ENCODE results near the gene CDC25A.
"Not testable (repeated sequence)": the region's sequence is repeated elsewhere in the genome, so short reads cannot be mapped to it uniquely, and the experiment has no call there.

Gene CDC25A

DNA sequence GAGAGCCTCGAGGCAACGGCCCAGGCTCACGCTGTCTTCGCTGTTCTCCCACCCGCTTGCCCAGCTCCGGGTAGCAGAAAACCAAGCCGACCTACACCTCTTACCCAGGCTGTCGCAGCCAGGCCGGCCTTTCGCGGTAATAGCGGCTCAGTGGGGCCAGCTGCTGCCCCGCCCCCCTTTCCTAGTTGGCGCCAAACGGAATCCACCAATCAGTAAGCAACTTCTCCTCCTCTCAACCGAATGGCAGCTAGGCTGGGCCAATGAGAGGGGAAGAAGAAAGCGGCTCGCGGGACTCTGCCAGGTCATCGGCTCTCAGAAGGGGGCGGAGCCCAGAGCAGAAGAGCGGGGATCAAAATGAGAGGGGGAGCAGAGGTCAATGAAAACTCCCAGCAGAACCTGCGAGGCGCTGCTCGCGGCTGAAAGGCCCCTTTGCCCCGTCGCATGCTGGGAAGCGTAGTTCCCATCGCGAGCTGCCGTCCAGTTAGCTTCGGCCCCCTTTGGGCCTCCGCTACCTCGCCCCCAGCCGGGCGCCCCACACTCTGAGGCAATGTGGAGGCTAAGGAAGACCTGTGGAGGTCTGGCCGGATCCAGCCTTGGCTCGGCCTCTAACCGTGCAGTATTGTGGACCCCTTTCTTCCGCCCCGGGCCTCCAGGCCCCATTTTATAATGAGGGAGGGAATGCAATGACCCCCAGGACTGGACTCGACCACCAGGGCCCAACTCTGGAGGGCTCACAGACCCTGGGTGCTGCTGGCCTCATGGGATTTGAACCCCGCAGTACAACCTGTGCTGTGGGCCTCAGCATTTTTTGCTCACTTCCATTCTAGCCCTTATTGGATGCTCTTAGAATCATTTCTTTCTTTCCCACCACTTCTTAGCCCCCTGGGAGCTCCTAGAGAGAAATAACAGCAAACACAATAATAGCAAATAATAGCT lies at the start of gene CDC25A:
Gene CDC25A (minus strand): TSS at position 152 of the 936 bp plus-strand sequence. CDS start 470 bp downstream, outside the sequence.
- DNase-seq (ENCODE audit: low spot score) = peak; percentile 97

DNA sequence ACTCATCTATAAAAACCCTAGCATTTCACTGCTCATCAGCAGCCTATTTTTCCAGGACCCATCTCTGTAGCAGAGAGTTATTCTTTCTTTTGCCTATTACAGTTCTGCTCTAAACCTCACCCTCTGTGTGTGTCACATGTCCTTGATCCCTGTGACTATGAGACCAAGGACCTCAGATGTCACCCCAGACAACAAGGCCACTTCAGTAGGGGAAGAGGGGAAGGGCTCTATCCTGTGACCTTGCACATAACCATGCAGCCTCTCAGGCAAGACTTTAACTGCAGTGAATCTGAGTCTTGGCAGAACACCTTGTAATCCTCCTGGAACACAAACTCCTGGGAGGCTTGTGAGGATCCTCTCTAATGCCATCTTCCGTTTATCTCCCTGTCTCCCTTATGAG lies 48.3 kb upstream of the CDC25A start:
- no peak for DNase-seq (ENCODE audit: low spot score)

DNA sequence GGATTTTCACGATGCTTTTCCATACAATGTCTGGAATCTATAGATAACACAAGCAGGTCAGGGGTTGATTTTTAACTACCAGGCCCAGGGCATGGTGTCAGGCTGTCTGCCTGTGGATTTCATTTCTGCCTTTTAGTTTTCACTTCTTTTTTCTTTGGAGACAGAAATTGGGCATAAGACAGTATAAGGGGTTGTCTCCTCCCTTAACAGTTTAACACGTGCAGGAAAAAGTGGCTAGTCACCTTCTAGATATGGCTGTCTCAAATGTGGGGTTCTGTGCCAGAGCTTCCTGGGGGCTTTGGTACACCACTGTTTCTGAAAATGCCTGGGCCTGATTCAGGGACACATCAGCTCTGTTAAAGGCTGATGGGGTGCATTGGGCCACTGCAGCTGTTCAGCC lies 45.3 kb upstream of the CDC25A start:
- DNase-seq (ENCODE audit: low spot score) = no peak

DNA sequence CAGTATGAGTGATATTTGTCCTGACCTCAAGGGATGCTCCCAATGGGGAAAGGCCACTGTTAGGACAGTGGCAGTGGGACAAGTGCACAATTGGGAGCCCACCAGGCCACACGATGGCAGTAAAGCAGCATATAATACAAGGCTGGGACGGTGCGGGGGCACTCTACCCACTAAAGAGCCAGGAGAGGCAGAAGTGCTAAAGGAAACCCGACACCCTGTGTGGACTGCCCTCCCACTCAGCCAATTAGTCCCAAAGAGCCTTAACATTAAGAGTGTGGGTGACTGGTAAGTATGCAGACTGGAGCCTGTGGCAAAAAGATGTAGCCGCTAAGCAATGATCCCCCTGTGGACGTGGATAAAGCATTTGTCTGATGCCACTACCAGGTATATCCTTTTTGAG lies 44.5 kb upstream of the CDC25A start:
- peak; percentile 80 for DNase-seq (ENCODE audit: low spot score)

DNA sequence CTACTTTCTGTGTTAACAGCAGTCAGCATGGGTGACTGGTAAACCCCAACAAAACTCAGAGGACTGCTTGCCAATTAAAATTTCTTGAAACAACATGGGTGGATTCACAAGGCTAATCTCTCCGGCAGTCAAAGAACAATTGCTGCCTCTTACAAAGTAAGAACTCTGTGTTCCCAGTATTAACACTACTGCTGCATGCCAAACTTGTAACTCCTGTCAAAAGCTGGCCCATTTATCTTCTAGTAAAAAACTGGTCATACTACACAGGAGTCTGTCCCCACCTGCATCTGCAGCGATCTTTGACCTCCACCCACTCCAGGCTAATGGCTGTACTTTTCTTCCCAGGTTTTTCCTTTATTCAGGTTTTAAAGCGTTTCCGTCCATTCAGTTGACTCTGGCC lies 44.0 kb upstream of the CDC25A start:
- DNase-seq (ENCODE audit: low spot score) = no peak

DNA sequence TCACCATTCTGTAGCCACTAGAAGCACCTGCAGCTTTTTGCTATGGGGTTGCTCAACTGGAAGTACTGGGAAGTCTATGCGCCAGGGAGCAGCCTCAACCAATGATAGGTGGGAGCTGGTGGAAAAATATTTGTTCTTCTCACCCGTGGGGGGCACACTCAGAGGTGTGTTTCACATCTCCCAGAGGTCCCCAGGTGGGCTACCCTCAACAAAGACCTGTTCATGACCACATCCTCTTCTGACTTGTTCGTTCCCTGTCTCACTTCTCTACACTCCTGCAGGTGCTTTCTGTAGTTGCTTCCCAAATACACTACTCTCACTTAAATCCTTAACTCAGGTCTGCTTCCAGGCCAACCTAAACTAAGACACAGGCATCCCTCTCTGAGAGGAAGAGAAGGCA lies 38.7 kb upstream of the CDC25A start:
- DNase-seq (ENCODE audit: low spot score) = no peak

DNA sequence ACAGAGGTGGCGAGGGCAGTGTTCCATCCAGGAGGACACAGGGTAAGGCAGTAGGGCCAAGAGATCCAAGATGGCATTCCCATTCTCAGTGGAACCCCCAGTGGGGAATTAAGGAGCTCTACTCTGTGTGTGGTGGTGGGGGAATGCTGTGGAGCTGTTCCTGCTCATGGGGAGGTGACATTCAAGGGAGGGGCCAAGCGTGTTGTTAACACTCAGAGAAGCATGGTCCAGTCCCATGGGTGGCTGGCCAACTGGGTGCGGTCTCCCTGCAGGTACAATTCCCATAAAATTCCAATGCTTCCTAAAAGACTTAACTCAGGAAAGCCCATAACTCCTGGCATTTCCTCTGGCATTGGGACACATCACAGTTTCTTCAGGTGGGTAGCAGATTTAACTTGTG lies 37.4 kb upstream of the CDC25A start:
- no peak for DNase-seq (ENCODE audit: low spot score)

DNA sequence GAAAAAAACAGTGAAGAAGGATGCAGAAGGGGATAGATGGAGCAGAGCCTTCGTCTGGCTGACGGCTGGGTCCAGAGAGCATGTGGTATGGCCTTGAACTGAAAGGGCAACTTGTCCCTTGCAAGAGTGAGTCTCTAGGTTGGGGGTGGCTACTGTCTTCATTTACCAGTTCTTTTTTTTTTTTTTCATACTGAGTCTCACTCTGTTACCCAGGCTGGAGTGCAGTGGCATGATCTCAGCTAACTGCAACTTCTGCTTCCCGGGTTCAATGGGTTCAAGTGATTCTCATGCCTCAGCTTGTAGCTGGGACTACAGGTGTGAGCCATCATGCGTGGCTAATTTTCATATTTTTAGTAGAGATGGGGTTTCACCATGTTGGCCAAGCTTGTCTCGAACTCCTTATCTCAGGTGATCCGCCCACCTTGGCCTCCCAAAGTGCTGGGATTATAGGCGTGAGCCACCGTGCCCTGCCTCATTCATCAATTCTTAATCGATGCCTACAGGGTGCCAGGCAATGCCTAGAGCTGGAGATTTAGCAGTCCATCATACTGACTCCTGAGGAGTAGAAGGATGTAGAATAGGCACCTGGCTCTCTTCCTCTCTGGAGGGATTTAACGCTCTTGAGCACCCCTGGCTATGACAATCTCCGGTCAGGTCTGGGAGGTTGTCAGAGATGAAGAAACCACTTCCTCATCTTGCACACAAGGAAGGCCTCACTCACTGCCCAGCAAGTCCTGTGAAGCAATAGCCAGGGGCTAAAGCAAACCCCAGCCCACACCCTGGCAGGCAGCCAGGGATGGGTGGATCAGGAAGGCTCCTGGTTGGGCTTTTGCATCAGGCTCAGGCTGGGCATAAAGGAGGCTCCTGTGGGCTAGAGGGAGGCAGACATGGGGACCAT lies 34.6 kb upstream of the CDC25A start, which contains the start of gene CAMP:
Gene CAMP (plus strand): TSS at position 880 of the 898 bp plus-strand sequence. CDS start 17 bp downstream, at position 897.
- peak; percentile 92 for DNase-seq (ENCODE audit: low spot score)

DNA sequence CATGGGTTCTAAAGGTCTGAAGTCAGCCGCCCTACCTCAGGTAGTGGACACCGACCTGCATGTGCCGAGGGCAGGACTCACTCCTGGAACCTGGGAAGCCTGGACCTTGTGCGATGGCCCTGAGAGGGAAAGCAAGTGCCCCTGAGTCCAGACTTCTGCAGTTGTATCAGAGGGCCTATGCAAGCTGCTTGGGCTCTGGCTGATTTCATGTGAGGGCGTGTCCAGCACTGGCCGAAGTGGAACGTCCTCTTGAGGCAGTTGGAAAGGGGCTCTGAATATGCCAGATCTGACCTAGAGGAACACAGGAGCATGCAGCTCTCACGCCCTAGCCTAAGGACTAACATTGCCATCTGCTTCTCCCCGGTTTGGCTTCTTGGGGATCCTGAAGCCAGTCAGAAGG lies 32.5 kb upstream of the CDC25A start:
- no peak for DNase-seq (ENCODE audit: low spot score)

DNA sequence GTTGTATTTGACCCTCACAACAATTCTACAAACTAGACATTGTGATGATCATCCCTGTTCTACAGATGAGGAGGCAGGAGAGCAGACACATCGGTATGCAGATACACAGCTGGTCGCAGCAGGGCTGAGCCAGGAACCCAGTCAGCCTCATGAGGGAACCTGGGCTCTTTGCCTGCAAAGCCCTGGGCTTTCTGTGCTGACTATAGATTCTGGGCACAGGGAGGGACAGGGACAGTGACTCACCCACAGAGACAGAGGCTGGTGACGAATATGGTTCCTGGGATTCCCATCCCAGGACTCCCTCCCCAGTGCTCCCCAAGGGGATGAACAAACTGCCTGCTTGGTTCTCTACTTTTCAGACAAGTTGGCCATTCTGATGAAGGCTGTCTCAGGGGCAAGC lies 31.3 kb upstream of the CDC25A start:
- no peak for DNase-seq (ENCODE audit: low spot score)

DNA sequence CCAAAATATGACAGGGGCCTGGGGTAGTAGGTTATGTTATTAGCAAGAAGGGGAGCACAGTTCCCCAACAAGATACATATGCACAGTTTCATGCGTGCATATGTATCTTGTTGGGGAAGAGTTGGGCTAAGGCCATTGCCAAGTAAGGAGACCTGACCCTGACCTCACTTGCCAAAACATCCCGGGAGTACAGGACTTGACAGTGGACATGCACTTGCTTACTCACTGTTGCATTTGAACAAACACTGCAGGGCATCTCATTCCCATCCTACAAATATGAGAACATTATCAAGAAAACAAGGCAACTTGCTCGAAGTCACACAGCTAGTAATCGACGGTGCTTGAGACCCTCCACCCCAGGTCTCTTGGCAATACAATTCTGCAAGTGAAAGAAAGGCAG lies 30.3 kb upstream of the CDC25A start:
- DNase-seq (ENCODE audit: low spot score) = no peak

DNA sequence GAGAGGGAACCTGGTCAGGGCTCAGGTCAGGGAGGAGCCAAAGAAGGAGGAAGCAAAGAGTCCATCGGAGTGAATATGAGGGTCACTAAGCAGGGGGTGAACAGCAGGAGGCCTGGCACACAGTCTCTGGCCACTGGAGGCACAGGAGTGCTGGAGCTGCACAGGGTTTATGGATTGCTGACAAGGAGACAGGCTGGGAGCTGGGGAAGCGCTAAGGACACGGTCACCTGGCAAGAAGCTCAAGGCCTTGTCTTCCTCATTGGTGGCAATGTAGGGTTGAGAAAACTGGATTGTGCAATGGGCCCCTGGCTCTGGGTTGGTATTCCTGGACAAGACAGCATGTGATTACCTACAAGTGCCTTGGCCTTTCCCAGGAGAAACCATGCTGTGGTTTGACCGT lies 29.2 kb upstream of the CDC25A start:
- no peak for DNase-seq (ENCODE audit: low spot score)

DNA sequence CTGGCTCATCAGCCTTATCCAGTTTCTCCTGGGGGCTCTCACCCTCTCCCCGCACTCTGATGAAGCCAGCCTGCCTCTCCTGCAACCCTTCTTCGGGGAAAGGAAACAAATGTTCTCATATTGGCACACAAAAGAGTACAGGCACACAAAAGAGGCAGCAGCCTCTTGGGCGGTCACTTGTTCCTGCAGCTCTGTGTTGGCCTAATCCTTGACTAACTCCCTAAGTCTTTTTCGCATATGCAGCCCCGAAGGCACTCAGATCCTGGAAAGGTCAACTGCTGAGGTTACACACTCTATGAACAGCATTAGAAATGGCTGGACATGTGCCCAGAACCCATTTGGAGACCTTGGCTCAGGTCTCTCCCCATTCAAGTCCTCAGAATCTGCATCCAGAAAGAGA lies 27.7 kb upstream of the CDC25A start:
- DNase-seq (ENCODE audit: low spot score) = no peak

DNA sequence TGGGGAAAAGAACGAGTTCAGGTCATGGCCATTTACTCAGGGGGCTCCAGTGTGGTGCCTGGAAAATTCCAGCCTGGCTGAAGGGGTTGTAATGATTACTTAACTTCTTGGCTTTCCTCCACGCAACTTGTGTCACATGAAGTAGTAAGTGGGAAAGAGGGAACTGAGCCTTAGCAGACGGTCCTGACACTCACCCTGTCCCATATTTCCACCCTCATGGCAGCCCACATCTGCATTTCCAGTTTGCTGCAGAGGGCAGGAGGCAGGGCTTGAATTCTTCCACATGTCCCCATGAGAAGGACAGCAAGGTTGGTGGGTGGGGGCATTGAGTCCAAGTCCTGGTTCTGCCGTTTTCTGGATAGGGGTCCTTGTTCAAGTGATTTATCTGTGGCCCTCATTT lies 27.2 kb upstream of the CDC25A start:
- DNase-seq (ENCODE audit: low spot score) = no peak

DNA sequence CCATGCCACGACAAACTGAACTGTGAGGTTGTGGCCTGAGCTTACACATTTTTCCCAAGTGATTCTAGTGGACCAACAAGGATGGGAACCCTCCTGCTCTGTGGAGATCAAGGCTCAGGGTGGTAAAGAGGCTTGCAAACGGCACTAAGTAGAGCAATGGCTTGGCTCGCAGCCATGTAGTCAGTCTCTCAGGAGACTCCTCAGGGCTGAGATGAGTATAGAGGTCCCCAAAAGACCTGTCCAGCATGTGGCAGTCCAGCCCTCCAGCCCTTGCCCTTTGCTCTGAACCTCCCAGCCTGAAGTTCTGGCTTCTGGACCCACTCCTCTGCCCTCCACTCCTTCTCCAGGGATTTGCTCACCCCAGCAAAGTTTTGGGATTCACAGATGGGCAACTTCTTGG lies 26.8 kb upstream of the CDC25A start:
- DNase-seq (ENCODE audit: low spot score) = no peak

DNA sequence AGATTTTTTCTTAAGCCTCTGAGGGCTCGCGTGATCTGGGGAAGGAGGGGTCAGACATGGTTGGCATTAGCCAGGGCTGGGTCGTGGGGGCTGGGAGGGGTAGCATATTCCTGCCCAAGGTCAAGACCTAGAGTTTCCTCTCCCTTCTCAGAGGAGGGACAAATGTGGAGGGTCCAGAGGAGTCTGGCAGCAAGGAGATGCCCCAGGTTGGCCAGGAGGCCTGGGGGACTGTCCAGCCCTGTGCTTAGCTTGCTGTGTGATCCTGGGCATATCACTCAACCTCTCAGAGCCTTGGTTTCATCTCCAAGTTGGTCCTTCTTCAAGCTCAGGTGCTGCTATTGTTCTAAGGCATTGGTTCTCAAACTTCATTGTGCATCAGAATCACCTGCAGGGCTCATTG lies 26.0 kb upstream of the CDC25A start:
- DNase-seq (ENCODE audit: low spot score) = no peak

DNA sequence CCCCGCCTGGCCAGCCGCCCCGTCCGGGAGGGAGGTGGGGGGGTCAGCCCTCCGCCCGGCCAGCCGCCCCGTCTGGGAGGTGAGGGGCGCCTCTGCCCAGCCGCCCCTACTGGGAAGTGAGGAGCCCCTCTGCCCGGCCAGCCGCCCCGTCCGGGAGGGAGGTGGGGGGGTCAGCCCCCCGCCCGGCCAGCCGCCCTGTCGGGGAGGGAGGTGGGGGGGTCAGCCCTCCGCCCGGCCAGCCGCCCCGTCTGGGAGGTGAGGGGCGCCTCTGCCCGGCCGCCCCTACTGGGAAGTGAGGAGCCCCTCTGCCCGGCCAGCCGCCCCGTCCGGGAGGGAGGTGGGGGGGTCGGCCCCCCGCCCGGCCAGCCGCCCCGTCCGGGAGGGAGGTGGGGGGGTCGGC lies 23.6 kb upstream of the CDC25A start:
- not testable (repeated sequence) for DNase-seq (ENCODE audit: low spot score)

DNA sequence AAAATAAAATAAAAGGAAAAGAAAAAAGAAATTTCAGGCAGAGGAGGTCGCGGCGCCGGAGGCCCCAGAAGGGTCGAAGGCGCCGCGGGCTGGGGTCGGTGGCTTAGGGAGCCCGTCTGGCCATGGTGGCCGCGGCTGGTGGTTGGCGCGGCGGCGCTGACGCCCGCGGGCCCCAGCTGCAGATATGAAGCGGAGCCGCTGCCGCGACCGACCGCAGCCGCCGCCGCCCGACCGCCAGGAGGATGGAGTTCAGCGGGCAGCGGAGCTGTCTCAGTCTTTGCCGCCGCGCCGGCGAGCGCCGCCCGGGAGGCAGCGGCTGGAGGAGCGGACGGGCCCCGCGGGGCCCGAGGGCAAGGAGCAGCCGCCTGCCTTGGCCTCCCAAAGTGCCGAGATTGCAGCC lies 22.3 kb upstream of the CDC25A start:
- DNase-seq (ENCODE audit: low spot score) = not testable (repeated sequence)

DNA sequence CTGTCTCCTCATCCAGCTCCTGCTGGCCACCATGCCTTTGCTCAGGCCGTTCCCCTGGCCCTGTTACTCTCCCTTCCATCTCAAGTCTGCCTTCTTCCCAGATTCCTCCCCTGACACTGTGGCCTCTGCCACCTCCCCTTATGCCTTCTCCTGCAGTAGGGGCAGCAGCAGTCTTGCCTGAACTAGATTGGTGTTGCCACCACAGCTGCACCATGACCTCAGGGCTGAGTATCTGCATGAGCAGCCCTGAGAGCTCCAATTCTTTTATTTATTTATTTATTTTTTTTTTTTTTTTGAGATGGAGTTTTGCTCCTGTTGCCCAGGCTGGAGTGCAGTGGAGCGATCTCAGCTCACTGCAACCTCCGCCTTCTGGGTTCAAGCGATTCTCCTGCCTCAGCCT lies 21.2 kb upstream of the CDC25A start:
- no peak for DNase-seq (ENCODE audit: low spot score)

DNA sequence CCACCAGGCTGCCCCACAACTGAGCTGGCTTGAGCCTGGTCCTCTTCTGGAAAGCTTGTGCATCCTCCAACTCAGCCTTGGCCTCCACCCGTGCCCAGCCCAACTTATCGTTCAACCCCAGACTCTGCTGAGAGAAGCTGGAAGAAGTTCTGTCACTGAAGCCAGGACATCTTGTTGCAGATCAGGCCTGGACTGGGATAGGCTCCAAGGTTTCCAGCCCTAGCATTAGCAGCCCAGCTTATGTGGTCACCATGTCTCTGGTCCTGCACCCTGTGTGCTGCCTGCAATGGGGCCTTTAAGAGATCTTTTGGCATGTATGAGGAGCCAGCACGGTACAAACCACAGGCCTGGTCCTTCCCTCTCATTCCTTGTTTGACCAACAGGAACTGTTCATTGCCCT lies 19.9 kb upstream of the CDC25A start:
- DNase-seq (ENCODE audit: low spot score) = no peak

DNA sequence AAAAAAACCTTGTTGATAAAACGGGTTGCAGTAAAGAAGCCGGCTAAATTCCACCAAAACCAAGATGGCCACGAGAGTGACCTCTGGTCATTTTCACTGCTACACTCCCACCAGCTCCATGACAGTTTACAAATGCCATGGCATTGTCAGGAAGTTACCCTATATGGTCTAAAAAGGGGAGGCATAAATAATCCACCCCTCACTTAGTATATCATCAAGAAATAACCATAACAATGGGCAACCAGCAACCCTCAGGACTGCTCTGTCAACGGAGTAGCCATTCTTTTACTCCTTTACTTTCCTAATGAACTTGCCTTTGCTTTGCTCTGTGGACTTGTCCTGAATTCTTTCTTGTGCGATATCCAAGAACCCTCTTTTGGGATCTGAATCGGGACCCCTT lies 14.4 kb upstream of the CDC25A start:
- DNase-seq (ENCODE audit: low spot score) = no peak

DNA sequence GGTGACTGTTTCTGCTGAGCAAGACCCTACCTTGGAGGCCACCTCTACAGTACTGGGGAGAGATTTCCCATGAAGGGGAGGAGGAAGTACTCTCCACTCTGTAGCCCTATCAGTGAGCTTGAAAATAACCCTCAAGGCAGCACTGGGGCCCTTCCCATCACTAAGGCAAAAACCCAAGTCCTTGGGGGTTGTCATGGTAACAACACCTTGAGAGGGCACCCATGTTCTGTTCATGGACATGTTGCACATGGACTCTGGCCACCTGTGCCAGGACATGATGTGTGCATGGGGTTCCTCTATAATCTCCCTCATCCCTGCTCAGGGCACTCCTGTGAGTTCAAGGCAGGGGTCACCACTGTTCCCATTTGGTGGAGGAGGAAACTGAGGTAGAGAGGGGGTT lies 10.9 kb upstream of the CDC25A start:
- no peak for DNase-seq (ENCODE audit: low spot score)

DNA sequence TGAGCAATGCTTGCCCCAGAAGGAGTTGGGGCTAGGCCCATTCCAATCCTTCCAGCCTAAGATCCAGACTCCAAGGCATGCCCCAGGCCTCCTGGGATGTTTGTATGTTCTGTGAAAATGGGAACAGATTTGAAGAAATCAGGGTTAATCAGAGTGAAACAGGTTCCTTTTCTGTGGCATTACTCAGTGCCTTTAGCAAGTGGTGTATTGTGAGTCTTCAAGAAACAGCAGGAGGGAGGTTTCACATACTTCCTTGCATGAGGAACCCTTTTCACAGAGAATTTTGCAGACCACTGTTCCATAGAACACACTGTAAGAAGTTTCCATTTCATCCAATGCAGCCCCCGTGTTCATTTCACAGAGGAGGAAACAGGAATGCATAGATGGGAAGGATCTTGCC lies 8.4 kb upstream of the CDC25A start:
- no peak for DNase-seq (ENCODE audit: low spot score)
